DMS114 treated with DMSO at 0.1 percent for 48 hours (cell line): ENCODE results near the gene CENPU.
"Not testable (repeated sequence)": the region's sequence is repeated elsewhere in the genome, so short reads cannot be mapped to it uniquely, and the experiment has no call there.

Source experiments
- DNase-seq: peaks from one replicate; lab custom pipeline; 2025; ENCODE audit not compliant: unreplicated experiment; lab: John Stamatoyannopoulos, UW

Gene CENPU, protein sequence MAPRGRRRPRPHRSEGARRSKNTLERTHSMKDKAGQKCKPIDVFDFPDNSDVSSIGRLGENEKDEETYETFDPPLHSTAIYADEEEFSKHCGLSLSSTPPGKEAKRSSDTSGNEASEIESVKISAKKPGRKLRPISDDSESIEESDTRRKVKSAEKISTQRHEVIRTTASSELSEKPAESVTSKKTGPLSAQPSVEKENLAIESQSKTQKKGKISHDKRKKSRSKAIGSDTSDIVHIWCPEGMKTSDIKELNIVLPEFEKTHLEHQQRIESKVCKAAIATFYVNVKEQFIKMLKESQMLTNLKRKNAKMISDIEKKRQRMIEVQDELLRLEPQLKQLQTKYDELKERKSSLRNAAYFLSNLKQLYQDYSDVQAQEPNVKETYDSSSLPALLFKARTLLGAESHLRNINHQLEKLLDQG

DNA sequence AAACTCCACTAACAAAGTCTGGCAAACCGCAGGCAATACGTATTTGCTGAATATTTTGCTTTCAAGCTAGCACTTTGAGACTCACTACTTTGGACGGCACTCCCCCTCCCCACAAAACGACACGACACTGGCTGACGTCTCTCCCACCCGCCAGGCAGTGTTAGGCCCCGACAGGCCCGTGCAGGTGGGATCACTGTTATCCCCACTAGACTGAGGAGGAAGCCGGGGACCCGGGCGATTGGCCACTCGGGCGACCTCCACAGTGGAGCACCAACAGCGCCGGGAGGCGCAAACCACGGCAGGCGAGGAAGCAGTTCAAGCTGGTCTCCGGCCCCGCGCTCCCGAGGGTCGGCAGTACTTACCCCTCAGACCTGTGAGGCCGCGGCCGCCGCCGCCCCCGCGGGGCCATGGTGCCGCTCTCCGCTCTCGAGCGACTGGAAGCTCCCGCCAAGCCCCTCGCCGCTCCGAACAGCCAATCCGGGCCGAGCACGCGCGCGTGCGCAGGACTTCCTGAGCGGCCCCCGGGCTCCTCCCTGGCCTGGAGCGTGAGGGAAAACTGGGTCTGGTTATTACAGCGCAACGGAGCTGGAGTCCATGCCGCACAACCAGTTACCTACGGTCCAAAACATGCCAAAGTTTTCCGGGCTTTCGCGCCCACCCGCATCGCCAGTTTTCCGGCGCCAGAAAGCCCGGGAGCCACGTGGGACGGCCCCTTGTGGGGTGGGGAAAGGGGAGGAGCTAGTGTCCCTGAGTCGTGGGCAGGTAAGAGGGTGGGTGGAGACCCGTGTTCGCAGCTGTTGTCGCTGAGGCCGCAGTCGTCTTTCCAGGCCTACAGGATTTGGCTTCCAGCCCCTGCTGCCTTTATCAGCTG lies at the start of gene CENPU:
CENPU (minus strand) TSS at position 443 of the 871 bp plus-strand sequence; CDS start at position 409, 34 bp downstream.
- peak; percentile 98 for DNase-seq

DNA sequence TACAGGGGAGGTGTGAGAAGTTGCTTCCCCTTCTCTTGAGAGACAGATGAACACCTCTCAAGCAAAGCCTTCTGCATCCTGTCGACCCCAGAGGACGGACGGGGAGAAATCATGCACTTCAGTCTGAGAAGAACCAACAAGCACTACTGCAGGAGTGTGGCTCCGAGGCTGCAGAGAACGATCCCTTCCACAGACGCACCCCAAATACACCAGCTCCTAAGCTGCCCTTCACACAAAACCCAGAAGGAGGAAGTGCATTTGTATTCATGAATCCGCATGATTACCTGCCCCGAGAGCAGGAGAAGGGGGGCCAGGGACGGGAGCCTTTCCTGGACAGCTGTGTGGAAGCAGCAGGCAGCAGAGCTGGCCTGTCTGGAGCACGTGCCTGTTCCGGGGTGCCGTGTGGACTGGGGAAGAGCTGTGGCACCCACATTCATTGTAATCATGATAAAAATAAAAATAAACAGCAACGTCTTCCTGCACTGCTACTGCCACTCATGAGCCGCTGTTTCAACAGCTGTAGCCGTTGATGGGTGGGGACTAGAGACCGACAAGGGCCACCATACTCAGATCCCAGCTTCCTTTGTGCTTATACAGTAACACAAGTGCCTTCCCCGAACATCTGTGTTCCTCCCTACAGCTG lies 49.0 kb upstream of the CENPU start:
- no peak for DNase-seq

DNA sequence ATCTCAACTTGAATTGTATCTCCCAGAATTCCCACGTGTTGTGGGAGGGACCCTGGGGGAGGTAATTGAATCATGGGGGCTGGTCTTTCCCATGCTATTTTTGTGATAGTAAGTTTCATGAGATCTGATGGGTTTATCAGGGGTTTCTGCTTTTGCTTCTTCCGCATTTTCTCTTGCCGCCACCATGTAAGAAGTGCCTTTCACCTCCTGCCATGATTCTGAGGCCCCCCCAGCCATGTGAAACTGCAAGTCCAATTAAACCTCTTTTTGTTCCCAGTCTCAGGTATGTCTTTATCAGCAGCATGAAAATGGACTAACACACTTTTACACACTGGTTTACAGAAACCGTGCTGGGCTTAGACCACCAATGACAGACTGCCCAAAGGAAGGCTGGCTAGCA lies 45.3 kb upstream of the CENPU start:
- DNase-seq: not testable (repeated sequence)

DNA sequence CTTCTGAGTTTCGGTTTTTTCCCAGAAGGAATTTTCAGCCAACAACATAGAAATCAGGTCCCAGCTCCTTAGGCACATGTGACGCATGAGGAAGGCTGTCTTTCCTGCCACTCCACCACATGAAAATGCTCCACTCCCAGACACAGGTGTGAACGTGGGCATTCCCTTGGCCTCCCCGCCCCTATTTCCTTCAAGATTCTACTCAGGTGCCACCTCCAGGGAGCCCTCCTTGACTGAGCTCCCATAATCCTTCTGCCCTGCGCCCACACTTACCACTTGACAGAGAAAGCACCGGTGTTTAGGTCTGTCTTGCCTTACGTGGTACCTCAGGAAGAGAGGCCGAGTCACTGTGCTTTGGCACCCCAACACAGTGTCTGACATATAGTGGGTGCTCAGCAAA lies 44.4 kb upstream of the CENPU start:
- no peak for DNase-seq

DNA sequence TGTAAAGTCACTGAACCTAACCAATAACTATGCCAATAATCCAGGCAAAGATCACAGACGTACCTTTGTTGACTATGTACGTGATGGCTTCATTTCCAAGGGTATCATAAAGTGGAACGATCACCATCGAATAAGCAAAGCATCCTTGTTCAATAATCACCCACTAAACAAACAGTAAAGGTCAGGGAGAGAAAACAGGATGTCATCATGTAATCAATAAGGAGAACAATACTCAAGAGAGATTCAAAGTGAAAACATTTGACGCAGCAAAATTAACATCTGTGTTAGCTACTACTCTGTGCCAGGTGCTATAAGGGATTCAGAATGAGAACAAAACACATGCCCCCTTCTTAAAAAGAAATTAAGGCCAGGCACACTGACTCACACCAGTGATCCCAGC lies 42.9 kb upstream of the CENPU start:
- DNase-seq: no peak

DNA sequence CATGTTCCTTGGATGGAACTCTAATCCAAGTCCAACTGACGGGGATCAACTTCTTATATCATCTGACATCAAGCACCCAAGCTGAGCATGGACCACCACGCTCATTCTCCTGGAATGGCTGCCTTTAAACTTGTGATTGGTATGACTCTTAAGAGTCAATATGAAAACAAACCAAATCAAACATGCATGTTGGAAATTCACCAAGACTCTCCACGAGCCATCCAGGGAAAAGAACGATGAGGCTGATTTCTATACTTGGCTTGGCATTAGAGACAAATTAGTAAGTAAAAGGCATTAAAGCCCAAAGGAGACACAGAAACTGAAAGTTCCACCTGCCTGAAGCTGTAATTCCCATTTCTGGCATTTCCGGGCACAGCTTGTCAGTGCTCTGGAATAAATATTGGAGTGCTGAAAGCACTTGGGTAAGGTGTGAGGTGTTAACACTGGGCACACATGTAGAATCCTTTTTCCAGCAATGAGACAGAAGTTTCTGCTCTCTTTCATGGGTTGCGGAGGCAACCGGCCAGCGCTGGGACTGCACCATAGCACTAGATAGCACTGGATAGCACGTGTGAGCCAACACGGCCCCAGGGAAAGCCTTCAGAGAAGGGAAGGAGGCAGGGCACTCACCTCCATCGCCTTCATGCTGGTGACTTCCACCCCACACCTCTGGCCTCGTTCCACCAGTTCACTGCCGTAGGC lies 42.1 kb upstream of the CENPU start:
- DNase-seq: no peak

DNA sequence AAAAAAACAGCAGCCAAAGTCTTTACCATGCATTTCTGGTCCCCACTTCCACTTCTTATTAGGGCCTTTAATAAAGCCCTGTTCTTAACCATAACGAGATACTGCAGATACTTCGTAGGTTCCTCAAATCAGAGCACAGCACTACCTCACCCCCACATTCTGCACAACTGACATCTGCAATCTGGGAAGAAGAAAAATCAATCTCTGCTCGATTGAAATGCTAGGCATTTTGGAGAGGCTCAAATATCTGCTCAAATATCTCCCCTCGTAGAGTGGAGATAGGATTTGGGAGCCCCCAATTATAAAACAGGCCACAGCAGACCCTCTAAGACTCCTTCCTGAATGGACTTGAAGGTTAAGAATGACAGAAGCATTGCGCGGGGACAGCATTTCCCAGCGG lies 40.3 kb upstream of the CENPU start:
- no peak for DNase-seq

DNA sequence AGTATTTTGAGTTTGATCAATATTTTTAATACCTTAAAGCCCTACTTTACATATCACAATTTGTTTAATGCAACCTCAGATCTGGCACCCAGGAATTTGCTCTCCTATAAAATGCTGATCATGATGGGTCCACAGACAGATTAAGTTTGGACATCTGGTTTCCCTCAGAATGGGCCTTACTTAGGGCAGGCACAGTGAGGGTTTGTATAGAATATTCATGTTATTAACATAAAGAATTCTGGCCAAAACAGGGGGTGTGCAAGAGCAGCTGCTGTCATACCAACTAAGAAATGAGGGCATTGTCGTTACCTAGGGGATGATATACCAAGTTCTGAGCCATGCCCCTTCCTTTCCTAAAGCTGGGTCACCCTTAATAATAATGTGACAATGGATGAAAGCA lies 37.5 kb upstream of the CENPU start:
- no peak for DNase-seq

GRCh38 chr4:184769141-184769765 lies 35.4 kb upstream of the CENPU start:
- no peak for DNase-seq

DNA sequence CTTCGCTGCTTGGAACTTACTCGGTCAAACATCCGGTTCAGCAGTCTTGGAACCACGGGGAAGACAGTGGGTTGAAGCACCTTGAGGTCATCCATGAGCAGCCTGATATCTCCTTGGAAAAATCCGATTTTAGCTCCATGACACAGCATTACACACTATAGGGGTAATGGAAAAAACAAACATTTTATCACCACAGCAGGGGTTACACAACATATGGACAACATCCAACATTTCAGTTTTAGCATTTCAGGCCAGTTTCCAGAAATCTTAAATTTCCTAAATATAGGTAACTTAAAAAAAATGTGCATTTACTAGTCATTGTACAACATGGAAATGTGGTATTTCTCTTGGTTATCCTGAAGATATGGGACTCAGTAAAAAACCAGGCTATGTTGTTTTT lies 34.4 kb upstream of the CENPU start:
- DNase-seq: no peak

- no peak for DNase-seq
Measured at GRCh38 chr4:184766446-184766845, 32.5 kb upstream of the CENPU start.

GRCh38 chr4:184765473-184766340 lies 31.8 kb upstream of the CENPU start:
- no peak for DNase-seq

DNA sequence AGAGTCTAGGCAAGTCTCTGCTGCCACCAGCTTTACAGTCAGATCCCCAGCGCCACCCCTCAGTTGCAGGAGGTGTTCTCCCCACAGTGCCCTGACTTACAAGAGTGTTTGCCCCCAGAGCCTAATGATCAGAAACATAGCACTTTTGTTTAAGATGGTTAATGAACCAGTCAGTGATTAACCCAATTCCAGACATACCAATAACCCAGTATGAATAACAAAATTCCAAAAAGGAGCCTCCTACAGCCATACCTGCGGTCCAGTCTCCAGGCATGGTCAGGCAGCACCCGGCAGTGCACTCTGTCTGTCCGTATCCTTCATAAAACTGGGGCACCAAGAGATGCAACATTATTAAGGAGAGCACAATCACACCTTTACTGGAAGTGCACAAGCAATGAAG lies 30.7 kb upstream of the CENPU start:
- DNase-seq: no peak

DNA sequence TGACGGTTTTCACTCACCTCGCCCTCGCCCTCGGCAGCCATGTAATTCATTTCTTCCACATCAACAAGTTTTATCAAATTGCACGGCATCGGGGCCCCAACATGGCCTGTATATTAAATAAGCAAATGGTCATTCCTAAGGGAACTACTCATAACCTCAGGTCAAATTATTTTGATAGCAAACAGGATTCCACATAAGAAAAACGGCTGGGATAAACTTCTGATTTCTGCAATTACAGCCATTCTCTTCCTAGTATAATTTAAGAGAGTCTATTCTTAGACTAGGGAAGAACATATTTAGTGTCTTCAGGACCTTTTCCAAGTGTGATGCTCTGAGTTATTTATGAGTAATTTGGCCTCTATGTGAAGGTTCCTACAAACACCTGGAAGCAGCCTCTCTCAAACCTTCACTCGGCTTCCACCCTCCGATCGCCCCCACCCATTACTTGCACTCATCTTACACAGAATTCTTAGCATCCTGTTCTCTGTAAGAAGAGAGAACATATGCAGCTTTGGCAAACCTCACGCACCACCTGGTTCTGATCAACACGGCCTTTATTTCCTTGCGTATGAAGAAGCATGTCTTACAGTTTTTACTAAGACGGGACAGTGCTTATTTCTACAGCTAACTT lies 29.4 kb upstream of the CENPU start:
- DNase-seq: no peak

DNA sequence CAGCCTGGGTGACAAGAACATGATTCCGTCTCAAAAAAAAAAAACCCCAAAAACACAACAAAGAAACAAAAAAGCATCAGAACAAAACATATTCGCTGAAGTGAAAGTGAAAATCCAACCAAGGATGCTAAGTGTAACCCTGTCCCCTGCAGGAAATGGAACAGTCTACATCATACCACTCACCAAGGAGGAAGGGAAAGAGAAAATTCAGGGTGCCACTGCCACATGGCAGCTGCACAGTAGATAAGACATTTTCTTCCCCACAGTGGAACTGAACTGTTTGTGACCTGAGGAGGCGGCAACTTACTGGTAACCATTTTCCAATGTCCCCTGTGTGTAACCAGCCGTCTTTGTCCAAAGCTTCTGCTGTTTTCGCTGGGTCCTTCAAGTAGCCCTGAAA lies 28.2 kb upstream of the CENPU start:
- DNase-seq: no peak

GRCh38 chr4:184760681-184761080 lies 26.8 kb upstream of the CENPU start:
- no peak for DNase-seq

DNA sequence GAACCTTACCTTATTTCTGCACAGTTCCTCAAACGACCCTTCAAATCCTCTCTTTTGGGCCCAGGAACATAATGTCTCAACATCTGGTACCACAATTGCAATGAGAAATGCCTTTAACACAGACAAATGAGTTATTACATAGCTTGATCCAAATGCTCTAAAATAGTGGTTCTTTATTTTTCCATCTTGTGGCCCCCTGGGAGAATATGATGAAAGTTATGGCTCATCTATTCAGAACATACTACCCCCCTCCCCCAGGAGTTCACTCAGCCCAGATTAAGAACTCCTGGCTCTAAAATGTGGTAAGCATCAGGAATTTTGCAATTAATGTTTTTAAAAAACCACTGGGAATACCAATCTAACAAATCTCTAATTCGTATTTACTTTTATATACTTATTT lies 23.9 kb upstream of the CENPU start:
- no peak for DNase-seq

GRCh38 chr4:184756399-184756798 lies 22.5 kb upstream of the CENPU start:
- DNase-seq: no peak

DNA sequence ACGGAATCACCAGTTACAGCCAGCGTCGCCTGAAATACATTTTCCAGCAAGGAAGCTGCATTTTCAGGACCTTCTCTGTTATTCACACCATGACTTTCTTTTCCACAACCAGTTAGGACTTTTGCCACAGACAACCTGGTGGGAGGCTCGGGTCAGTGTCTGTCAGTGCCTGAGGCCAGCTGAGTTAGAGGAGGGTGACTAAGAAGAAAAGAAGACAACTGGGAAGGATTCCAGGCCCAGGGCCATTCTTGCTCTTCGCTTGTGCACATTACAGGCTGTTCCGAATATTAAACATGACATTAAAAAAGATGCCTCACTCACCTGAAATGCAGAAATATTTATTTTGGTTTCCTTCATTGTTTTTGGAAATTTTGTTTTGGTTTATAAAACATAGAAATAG lies 21.4 kb upstream of the CENPU start:
- no peak for DNase-seq
